Measurements from ENCODE around the gene FIGNL1. TPM values are rescaled to one million over a fixed set of nuclear protein-coding genes. Genes with fewer than 3 reads are reported as not detected.

FIGNL1 gene
- total and polyA plus RNA-seq, 10 of the 15 experiments (the other 5 are each of a cell fraction or from before 2014, with no cell fraction given) = 11.5 to 37.4 (median 29.0) TPM

GRCh38 chr7:50416527-50417182 is 33.5 kb downstream of the FIGNL1 start (continued):
- TF ChIP-seq ATF2 (IDR thresholded peaks at IDR 0.05; ENCODE audit: low read length) = no peak
- no peak for TF ChIP-seq TBL1XR1 (IDR thresholded peaks at IDR 0.05; ENCODE audit: low read depth, low read length)
- TF ChIP-seq FOS (IDR thresholded peaks at IDR 0.05; ENCODE audit: borderline replicate concordance, extremely low read depth, insufficient read length) = no peak
- peak; percentile 95 for TF ChIP-seq MXI1 (IDR thresholded peaks at IDR 0.05; ENCODE audit: low read depth, low read length)
- peak; percentile 38; the same call in 1 of the 3 replicates for TF ChIP-seq POU2F2 (IDR thresholded peaks at IDR 0.05; ENCODE audit: borderline replicate concordance, low read depth, low read length)
- no peak for TF ChIP-seq SMAD5 (IDR thresholded peaks at IDR 0.05; ENCODE audit: low read depth)
- peak; percentile 94 for TF ChIP-seq ZNF687 (IDR thresholded peaks at IDR 0.05)
- no peak for TF ChIP-seq ZNF217 (IDR thresholded peaks at IDR 0.05)
- no peak for TF ChIP-seq KDM1A (IDR thresholded peaks at IDR 0.05; ENCODE audit: borderline replicate concordance)
- TF ChIP-seq, protein P1, sequence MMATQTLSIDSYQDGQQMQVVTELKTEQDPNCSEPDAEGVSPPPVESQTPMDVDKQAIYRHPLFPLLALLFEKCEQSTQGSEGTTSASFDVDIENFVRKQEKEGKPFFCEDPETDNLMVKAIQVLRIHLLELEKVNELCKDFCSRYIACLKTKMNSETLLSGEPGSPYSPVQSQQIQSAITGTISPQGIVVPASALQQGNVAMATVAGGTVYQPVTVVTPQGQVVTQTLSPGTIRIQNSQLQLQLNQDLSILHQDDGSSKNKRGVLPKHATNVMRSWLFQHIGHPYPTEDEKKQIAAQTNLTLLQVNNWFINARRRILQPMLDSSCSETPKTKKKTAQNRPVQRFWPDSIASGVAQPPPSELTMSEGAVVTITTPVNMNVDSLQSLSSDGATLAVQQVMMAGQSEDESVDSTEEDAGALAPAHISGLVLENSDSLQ (IDR thresholded peaks at IDR 0.05) = peak; percentile 76
- no peak for TF ChIP-seq SMARCA5 (IDR thresholded peaks at IDR 0.05)
- TF ChIP-seq, protein P2, sequence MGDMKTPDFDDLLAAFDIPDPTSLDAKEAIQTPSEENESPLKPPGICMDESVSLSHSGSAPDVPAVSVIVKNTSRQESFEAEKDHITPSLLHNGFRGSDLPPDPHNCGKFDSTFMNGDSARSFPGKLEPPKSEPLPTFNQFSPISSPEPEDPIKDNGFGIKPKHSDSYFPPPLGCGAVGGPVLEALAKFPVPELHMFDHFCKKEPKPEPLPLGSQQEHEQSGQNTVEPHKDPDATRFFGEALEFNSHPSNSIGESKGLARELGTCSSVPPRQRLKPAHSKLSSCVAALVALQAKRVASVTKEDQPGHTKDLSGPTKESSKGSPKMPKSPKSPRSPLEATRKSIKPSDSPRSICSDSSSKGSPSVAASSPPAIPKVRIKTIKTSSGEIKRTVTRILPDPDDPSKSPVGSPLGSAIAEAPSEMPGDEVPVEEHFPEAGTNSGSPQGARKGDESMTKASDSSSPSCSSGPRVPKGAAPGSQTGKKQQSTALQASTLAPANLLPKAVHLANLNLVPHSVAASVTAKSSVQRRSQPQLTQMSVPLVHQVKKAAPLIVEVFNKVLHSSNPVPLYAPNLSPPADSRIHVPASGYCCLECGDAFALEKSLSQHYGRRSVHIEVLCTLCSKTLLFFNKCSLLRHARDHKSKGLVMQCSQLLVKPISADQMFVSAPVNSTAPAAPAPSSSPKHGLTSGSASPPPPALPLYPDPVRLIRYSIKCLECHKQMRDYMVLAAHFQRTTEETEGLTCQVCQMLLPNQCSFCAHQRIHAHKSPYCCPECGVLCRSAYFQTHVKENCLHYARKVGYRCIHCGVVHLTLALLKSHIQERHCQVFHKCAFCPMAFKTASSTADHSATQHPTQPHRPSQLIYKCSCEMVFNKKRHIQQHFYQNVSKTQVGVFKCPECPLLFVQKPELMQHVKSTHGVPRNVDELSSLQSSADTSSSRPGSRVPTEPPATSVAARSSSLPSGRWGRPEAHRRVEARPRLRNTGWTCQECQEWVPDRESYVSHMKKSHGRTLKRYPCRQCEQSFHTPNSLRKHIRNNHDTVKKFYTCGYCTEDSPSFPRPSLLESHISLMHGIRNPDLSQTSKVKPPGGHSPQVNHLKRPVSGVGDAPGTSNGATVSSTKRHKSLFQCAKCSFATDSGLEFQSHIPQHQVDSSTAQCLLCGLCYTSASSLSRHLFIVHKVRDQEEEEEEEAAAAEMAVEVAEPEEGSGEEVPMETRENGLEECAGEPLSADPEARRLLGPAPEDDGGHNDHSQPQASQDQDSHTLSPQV (IDR thresholded peaks at IDR 0.05) = no peak
- no peak for TF ChIP-seq RB1 (IDR thresholded peaks at IDR 0.05; ENCODE audit: borderline replicate concordance)
- TF ChIP-seq MEF2B (IDR thresholded peaks at IDR 0.05; ENCODE audit: partially characterized antibody, poor library complexity, severe bottlenecking) = peak; percentile 69
- TF ChIP-seq, protein P3, sequence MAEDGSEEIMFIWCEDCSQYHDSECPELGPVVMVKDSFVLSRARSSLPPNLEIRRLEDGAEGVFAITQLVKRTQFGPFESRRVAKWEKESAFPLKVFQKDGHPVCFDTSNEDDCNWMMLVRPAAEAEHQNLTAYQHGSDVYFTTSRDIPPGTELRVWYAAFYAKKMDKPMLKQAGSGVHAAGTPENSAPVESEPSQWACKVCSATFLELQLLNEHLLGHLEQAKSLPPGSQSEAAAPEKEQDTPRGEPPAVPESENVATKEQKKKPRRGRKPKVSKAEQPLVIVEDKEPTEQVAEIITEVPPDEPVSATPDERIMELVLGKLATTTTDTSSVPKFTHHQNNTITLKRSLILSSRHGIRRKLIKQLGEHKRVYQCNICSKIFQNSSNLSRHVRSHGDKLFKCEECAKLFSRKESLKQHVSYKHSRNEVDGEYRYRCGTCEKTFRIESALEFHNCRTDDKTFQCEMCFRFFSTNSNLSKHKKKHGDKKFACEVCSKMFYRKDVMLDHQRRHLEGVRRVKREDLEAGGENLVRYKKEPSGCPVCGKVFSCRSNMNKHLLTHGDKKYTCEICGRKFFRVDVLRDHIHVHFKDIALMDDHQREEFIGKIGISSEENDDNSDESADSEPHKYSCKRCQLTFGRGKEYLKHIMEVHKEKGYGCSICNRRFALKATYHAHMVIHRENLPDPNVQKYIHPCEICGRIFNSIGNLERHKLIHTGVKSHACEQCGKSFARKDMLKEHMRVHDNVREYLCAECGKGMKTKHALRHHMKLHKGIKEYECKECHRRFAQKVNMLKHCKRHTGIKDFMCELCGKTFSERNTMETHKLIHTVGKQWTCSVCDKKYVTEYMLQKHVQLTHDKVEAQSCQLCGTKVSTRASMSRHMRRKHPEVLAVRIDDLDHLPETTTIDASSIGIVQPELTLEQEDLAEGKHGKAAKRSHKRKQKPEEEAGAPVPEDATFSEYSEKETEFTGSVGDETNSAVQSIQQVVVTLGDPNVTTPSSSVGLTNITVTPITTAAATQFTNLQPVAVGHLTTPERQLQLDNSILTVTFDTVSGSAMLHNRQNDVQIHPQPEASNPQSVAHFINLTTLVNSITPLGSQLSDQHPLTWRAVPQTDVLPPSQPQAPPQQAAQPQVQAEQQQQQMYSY (CRISPR knock-in tag; IDR thresholded peaks at IDR 0.05) = no peak
